GM18511 (cell line): Measurements from ENCODE around the gene C5orf47.
"Not testable (repeated sequence)": the region's sequence is repeated elsewhere in the genome, so short reads cannot be mapped to it uniquely, and the experiment has no call there.

Experiments used
- ATAC-seq: cut with Tn5 transposase; IDR thresholded peaks from one replicate; pipeline ENCODE4 v1.9.1; 2021; ENCODE audit warnings: mild to moderate bottlenecking, moderate library complexity; ENCODE audit not compliant: unreplicated experiment

The C5orf47 gene

DNA sequence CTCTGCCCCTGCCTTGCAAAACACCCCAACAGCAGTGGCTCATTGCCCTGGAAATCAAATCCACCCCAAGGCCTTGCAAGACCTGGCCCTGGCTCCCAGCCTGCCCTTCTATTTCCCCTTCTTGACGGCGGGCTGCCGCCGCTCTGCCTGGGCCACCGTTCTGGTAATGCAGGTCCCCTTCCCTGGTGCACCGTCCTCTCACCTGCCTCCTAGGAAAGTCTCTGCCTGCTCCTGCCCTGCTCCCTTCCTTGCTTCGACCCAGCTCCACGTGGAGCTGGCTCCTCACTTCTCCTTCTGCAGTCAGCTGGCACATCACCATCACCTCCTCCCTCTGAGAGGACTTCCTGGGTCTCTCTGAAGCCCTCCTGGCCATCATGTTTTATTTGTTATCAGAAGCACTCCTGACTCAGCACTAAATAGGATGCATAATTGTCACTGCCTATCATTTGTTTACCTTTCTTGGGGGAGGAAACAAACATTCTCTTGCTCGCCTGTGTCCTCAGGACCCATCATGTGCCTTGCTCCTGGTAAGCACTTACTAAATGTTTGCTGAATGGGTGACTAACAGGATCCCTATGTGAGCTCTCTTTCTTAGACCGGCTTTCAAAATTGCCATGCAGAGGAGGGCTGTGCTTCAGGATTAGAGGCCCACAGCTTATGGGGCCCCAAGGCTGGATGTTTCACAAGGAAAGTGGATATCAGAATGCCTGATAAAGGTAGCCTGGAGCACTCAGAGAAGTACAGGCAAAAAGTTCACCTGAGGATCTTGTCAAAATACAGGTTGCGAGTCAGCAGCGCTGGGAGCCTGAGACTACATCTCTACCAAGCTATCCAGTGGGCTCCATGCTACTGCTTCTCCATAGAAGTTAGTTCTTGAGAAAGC, 19.6 kb upstream of the C5orf47 start:
- no peak for ATAC-seq

DNA sequence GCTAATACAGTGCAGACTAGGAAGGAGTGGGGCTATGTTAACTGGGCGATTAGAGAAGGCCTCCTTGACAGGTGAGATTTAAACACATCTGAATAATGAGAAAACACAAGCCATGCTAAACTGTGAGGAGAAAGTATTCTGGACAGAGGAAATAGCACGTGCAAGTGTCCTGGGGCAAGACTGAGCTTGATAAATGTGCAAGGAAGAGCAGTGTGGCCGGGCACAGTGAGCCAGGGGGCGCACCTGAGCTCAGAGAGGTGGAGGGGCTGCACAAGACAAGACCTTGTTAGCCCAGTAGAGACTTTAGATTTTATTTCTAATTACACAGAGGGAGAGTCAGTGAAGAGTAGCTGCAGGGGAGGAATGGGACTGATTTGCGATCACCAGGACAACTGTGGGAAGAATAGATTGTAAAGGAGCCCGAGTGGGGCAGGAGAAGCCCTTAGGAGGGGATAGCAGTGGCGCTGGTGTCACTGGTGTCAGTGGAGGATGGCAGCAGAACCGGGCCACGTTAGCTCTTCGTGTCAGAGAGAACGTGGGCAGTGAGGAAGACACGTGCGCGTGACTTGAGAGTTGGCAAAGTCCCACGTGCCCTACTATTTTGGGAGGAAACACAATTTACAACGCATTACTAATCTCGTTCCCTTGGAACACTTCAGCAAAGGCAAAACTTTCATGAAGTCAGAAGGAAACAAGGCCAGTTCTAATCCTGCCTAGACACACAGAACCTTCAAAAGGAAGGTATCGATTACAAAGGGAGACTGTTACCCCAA, 17.9 kb upstream of the C5orf47 start:
- no peak for ATAC-seq

DNA sequence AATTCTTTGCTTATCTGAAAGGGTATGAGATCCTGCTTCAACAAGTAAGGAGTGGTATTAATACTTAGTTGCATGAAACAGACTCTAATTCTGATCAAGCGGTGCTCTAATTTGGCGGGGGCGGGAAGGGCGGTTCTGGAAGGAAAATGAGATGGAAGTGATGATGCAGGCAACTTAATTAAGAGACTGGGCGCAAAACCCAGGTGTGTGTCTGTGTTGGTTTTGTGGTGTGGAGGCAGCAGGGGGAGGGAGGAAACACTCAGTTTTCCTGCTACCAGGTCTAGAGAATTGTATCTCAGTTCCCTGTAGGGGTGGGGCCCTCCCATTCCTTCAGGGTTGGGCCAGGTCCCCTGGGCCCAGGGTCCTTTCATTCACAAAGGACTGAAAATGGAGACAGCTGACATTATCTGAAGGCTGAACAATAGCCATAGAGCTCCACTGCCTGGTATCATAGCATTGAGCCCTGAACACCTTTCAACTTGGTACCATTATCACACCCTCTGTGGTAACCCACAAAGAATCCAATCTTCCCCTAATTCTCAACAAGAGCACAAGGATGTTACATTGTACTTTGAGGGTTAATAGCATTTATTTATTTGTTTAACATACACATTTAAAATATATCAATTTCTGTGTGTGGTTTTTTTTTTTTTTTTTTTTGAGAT, 17.2 kb upstream of the C5orf47 start:
- no peak for ATAC-seq

DNA sequence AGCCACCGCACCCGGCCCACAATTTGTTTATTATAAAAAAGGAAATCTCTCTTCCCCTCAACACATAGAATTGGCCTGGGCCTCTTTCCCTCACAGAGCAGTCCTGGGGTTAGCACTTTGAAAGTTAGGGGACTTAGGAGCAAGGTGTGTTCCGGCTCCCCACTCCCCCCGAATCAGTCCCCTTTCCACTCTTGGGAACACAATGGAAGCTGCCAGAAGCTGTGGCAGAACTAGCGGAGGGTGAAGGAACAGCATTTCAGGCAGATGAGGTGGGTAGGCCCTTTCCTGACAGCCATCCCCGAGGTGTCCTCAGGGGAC, 16.4 kb upstream of the C5orf47 start:
- ATAC-seq: no peak

DNA sequence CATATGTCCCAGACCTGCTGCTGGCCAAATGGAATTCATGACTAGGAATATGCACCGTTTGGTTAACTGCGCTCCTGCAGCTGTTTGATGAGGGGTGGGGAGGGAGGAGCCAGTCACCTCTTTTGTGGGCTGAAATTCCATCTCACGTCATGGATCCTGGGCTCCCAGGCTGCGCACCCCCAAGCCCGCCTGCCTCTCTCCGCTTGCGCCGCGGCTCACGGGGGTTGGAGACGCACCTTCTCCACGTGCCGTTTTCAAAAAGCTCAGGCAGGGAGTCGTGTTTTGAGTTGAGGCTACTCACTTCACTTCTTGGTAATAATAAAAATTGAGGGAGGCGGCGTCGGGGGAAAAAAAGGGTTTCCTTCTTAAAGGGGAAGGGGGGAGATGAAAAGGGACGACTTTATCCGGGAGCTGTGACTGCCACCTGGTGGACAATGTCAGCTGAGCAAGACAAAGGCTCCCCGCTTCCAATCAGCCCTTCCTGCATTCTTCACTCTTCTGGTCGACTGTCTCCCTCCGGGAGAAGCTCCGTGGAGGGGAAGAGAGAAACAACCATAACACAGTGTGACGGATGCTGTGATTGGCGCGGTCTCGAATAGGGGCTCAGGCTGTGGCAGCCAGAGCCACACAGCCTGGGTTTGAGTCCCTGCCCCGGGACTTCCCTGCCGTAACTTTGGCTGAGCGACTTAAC, 15.9 kb upstream of the C5orf47 start:
- peak; percentile 80 for ATAC-seq

DNA sequence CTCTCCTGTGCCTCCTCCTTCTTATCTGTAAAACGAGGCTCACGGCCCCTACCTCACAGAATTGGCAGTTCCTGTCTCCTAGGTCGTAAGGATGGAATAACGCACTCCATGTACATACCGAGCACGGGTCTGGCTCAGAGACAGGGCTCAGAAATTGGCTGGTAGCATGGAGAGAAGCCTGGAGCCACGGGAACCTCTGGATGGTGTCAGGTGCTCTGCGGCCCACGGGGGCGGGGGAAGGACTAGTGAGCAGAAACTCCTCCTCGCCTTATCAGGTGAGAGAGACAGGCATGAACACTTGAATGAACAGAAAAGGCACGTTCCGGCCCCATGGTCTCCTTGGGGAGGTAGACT, 15.4 kb upstream of the C5orf47 start:
- peak; percentile 5 for ATAC-seq

DNA sequence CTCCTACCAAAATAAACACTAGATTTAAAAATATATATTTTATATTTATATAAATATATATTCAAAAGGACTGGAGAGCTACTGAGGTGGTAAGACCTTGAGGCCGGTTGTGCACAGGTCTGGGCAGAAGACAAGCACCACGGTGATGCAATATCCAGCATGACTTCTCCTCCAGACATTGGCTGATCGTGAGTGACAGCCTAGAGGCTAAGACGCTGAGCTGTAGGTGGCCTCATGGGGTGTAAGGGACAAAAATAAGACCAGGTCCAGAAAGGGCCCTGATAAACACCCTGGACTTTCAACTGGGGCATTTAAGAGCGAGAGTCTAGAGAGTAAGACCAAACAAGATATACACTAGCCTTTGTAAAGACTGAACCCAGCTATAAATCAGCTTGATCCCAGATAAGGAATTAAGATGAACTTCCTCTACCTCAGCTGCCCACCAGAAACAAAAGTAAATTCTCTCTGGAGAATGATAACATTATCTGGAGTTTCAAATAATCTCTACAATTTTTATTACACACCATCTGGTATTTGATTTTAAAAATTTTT, 14.2 kb upstream of the C5orf47 start:
- ATAC-seq: no peak

DNA sequence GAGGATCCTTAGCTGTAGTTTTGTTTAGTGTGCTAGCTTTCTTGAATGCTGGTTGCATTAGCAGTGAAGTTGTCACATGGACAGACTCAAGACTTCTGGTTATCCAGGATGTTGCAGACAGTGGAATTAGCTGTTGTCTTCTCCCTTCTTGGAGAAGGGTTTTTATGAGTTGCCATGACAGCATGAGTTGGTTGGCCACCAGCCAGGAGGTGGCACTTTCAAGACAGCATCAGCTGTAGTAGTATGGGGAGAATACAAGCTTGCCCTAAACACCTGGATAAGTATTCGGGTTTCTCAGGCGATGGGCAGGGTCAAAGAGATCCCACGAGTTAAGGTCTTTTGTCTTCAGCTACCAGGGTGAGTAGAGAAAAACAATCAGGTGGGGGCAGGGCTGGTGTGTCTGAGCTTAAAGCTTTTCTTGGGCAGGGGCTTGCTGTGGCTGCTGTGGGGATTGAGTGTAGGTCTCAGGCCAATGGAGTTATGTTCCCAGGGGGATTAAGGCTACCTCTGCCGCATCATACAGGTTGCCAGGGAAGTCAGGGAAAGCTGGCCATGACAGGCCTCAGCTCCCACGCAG, 7.7 kb upstream of the C5orf47 start:
- no peak for ATAC-seq

DNA sequence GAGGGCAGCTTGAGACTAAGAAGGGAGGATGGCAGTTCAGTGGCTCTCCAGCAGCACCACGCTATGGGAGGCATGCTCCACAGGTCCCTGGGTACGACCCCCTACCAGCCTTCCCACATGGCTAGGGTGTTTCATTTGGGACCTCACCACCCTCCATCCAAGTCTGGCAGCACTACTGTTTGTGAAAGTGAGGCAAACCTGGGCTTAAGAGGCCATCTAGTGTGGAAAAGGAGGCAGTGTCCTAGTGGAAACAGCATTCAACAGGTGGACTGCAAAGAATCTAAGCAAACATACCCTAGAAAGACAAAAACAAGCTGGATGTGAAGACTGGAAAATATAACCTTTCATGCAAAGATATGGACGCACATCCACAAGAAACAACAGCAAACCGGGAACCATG, 4.8 kb upstream of the C5orf47 start:
- ATAC-seq: no peak

DNA sequence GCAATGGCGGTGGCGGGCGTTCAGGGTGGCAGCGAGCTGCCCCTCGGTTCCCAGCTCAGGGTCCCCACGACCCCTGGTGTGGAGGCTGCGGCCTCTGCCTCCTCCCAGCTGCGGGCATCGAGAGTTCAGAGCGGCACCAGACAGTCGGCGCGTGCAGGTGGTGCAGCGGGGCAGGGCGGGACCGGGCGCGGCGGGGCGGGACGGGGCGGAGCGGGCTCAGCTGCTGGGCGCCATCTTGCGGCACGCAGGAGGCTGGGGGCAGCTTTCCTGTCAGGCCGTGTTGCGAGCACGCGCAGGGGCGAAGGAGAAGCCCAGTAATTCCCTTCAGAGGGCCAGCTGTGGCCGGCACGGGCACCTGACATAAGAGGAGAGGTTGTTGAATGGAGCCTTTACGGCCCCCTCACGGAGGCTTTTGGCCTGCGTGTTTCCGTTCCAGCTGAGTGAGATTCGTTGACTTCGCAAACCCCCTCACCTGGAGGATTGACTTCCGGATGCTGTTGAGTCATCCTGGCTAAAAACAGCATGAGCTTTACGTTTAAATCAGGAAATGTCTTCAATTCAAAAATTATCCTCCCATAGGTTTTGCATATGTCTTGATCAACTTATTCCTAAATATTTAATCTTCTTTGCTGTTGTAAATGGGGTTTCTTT, 587 bp downstream of the C5orf47 start:
- no peak for ATAC-seq

DNA sequence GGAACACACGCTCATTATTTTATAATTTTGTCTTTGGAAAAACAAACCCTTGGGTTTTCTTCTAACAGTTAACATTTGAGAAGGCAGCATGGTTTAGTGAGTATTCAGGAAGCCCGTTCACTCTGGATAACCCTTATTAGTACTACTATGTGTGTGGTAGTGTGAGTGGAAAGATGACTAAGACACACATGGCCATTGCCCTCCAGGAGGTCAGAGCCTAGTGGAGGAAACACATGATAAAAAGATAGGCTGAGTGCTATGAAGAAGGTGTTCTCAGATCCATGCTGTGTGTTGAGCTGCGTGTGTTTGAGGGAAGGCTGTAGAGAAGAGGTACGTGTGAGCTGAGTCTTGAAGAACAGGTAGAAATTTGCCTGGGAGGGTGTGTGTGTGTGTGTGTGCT, 8.4 kb downstream of the C5orf47 start:
- no peak for ATAC-seq

DNA sequence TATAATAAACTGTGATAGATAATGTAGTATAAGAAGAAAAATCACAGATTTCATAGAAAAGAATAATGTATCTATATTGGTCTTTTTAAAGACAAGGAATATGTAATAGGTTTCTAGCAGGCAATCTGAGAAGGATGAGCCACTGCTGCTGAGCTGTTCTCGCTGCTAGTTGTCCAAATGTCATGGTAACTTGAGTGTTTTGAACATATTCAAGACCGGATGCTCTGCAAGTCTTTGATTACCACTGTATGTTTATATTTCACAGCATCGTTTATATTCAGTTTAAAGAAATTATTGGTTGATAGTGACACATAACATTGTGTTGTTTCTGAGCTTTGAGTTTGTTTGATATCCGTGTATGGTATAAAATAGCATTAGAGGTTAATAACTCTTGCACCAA, 9.6 kb downstream of the C5orf47 start:
- ATAC-seq: no peak

DNA sequence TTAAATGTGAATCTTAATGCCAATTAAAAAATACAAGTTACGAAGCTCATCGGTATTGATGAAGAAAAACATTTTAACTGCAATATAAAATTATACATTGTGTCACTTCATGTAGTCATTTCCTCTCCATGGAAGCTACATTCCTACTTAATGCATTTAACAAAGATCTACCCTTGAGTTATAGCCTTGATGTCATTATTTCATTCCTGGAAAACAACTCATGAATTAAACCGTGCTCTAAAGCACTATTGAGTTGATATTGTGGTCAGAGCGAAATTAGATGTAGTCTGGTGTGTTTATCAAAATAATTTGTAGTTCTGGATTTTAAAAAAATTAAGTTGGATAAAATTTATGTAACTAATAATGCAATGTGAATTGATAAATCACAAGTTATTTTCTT, 11.1 kb downstream of the C5orf47 start:
- no peak for ATAC-seq

DNA sequence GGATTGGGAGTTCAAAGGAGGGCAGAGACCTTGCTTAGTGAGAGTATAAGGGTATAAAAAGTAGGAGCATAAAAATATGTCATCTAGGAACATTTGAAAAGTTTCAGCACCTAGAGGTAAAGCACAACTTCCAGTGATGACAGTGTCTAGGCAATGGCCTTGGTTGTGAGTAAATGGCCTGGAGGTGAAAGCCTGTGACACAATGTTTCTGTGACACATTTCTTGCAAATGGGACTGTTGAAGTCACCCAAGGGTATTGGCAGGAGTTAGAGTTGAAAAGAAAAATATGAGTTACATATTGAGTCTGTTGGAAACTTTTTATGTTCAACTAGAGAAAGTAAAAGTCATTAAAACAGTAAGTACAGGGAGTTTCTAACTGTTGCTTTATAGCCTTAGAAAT, 14.8 kb downstream of the C5orf47 start:
- ATAC-seq: no peak

DNA sequence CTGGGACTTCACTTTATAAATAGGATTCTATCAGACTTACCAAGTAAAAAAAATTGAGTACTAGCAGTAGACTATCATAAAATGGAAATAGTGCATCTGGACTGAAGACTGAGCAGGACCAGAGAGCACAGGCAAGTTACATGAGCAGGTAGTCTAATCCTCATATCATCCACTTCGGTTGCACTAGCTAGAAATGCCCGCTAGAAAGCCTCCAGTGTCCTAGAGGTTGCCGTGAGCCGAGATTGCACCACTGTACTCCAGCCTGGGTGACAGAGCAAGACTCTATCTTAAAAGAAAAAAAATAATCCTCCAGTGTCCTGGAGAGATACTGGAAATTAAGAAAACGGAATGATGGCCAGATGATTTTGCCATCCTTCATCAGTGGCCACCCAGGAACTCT, 20.0 kb downstream of the C5orf47 start:
- ATAC-seq: no peak

DNA sequence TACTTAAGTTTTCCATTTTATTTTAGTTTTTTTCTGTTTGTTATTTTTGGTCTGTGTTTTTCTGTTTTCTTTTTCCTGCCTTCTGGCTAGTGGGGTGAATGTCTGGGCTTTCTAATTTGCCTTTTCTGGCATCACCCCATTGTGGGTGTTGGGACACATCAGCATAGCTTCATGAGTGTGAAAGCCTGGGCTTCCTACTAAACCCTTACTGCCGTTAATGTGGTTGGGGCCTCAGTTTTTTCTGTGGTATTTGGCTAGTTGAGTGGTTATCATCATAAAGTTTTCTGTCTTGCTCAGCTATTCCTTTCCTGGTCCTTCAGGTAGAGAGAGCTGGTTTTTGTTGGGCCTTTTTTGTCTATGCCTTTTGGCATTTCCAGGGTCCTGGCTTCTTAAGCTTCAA, 21.4 kb downstream of the C5orf47 start:
- ATAC-seq: no peak

DNA sequence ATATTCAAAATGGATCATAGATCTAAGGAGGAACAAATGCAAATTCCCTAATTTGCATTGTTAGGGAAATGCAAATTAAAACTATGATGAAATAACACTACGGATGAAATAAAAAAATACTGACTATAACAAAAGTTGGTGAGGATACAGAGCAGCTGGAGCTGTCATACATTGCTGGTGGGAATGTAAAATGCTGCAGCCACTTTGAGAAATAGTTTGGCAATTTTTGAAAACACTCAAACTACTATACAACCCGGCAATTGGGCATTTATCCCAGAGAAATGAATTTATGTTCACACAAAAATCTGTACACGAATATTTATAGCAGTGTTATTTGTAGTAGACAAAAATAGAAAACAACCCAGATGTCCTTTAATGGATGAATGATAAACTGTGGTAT, 22.5 kb downstream of the C5orf47 start:
- no peak for ATAC-seq

DNA sequence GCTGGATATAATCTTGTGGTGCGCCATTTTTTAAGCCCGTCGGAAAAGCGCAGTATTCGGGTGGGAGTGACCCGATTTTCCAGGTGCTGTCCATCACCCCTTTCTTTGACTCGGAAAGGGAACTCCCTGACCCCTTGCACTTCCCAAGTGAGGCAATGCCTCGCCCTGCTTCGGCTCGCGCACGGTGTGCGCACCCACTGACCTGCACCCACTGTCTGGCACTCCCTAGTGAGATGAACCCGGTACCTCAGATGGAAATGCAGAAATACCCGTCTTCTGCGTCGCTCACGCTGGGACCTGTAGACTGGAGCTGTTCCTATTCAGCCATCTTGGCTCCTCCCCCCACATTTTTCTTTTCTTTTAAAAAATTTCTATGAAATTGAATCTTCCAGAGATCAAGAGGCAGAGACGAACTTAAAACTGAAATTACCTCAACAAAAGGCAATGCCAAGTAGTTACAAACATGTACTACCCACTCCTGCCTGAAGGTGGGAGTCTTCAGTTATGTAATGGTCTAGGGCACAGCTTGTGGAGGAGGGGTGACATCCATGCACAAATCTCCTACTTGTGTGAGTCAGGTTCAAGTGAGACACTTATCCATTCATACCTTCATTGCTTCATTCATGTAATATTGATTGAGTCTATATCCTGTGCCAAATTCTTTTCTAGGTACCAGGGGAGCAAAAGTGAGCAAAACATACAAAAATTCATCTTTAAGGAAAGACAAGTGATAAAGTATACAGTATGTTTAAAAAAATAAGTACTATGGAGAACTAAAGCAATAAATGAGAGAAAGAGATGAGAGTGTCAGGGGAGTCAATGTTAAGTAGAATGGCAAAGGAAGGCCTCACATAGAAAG, 31.3 kb downstream of the C5orf47 start:
- ATAC-seq: not testable (repeated sequence)

DNA sequence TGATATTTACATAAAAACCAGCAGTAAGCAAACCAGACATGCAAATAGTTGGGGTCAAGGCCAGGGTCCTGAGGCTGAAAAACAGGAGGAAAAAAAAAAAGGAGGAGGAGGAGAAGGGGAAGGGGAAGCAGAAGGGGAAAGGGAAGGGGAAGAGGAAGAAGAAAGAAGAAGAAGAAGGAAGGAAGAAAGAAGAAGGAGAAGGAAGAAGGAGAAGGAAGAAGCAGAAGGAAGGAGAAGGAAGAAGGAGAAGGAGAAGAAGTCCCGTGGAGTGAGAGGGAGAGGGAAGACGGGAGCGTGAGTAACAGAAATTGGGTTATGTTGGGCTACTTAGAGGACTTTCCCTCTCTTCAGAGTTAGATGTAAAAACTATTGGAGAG, 31.9 kb downstream of the C5orf47 start:
- no peak for ATAC-seq
